HG03175 (cell line): ENCODE results near the gene CRISP1.
"Not testable (repeated sequence)": the region's sequence is repeated elsewhere in the genome, so short reads cannot be mapped to it uniquely, and the experiment has no call there.

ENCODE experiments used
- ATAC-seq: cut with Tn5 transposase; IDR thresholded peaks from one replicate; pipeline ENCODE4 v1.9.1; 2021; ENCODE audit warnings: mild to moderate bottlenecking, moderate library complexity; ENCODE audit not compliant: unreplicated experiment

Gene CRISP1

DNA sequence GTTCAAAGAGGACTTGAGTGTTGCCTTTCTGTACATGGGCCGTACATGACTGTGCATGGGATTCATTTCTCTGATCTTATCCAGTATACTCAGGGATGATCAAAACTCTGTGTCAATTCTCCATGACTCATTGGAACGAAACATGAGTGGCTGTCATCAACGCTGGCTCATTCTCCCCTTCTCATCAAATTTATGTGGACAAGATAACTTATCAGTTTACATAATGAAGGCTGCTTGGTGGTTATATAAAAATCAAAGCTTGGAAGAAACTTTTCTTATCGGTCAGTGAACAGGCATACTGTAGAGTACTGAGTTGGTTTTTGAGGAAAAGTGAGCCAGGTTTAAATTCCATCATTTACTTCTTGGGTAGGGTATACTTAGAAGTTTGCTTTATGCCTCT lies 24.9 kb downstream of the CRISP1 start:
- no peak for ATAC-seq

- ATAC-seq = no peak
Observed at GRCh38 chr6:49839957-49840356, 26.4 kb downstream of the CRISP1 start.

DNA sequence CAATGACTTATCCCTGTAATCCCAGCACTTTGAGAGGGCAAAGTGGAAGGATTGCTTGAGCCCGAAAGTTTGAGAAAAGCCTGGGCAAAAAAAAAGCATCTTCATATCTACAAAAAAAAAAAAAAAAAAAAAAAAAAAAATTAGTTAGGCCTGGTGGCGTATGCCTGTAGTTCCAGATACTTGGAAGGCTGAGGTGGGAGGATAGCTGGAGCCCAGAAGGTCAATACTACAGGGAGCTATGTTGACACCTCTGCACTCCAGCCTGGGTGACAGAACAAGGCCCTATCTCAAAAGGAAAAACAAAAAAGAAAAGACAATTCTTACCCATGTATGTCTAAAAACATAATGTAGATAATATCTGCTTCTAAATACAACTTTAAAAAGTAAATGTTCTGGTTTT lies 27.2 kb downstream of the CRISP1 start:
- no peak for ATAC-seq

- no peak for ATAC-seq
Observed at GRCh38 chr6:49835140-49835539, 31.2 kb downstream of the CRISP1 start.

DNA sequence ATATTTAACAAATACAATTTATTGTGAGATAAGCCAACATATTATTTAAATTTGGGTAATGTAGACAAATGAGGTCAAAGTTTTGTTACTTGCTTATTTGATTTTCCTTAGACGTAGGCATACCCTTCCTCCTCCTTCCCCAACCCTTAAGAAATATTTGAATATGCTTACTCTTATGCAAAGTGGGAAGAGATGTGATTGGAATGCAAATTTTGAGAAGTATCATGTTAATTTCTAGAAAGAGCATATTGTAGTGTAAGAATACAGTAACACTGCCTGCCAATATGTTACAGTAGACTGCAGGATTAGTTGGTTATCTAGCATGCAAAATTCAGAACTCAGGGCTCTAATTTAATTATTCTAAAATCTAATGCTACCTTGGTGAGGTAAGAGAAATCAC lies 32.9 kb downstream of the CRISP1 start:
- no peak for ATAC-seq

DNA sequence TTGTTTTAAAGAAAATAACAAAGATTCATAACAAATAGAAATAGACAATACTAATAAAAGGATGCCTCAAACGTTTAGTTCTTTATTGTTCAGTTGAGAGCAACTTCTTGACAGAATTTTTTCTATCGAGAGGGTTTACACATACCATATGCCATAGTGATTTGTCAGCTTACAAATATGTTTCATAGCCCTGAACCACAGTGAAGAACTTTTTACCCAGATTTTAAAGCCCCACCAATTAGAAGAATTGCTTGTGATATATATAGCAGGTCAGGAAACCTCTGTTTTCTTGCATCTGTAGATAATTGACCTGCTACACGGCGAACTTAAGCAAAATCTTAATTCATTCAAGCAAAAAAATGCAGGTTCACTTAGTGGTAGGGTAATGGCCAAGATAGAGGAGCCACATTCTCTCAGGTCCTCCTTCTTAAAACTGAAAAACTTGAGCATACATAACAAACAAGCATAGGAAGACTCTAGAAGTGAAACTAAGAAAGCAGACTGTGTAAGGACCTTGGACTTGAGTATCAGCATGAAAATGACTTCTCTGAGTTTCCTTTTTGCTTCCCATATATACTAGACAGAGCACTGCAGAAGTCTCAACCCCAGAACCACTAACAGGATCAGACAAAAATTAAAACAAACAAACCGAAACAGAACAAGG lies 39.5 kb downstream of the CRISP1 start:
- peak; percentile 98 for ATAC-seq

DNA sequence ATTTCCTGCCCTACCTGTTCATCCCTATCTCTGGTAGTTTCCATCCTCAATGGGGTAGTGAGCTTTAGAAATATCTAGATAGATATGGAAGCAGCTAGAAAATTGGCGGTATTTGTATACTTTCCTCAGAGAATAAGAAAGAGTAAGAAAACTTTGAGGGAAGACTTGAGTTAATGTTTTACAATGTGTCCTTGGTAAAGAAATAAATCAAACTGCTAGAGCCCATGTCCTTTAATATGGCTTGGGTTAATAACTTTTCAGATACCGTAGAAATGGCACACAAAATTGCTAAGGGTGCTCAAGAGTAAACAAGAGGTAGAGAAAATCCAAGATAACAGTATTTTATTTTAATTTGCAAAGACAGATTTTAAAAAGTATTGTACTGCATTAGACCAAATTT lies 51.2 kb downstream of the CRISP1 start:
- ATAC-seq = no peak

DNA sequence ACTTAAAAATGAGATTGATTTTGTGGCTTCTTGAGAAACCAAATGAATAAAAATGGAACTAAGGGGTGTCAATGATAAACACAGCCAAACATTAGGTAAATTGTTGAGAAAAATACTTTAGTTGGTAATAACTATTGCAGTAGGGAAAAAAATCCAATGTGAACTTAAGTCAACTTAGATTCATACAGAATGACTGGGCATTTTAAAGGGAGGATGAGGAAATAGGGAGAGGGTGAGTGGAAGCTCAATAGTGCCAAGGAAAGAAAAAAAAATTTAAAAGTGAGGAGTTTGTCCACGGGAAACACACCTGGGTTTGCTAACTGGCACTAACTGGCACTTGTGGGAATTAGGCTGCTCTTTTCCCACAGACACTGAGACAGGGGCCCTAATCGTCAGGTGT lies 53.1 kb downstream of the CRISP1 start:
- no peak for ATAC-seq

- no peak for ATAC-seq
Observed at GRCh38 chr6:49806145-49806544, 60.2 kb downstream of the CRISP1 start.

GRCh38 chr6:49805246-49805645 lies 61.1 kb downstream of the CRISP1 start:
- no peak for ATAC-seq

GRCh38 chr6:49801525-49801924 lies 64.8 kb downstream of the CRISP1 start:
- ATAC-seq = no peak

DNA sequence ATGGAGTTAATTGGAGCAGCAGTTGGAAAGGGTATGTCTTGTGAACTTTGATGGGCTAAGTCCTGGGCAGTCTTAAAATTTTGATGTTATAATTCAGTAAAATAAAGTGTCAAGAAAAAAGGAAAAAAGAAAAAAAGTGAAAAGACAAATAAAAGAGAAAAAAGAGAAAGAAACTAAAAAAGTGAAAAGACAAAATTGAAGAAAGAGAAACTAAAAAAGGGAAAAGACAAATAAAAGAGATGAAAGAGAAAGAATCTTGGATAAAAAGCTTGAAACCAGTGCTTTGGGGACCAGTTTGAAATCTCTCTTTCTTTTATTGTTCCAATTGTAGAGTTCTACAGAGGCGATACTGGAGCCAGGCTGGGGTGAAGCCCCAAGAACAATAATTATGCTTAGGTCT lies 67.2 kb downstream of the CRISP1 start:
- ATAC-seq = no peak

DNA sequence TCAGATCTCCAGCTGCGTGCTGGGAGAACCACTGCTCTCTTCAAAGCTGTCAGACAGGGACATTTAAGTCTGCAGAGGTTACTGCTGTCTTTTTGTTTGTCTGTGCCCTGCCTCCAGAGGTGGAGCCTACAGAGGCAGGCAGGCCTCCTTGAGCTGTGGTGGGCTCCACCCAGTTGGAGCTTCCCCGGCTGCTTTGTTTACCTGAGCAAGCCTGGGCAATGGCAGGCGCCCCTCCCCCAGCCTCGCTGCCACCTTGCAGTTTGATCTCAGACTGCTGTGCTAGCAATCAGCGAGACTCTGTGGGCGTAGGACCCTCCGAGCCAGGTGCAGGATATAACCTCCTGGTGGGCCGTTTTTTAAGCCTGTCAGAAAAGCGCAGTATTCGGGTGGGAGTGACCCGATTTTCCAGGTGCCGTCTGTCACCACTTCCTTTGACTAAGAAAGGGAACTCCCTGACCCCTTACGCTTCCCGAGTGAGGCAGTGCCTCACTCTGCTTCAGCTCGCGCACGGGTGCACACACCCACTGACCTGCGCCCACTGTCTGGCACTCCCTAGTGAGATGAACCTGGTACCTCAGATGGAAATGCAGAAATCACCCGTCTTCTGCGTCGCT lies 69.4 kb downstream of the CRISP1 start:
- not testable (repeated sequence) for ATAC-seq

GRCh38 chr6:49790341-49790740 lies 76.0 kb downstream of the CRISP1 start:
- no peak for ATAC-seq

- ATAC-seq = no peak
Observed at GRCh38 chr6:49787176-49787575, 79.2 kb downstream of the CRISP1 start, which contains the start of gene PGK2. Gene PGK2, minus strand, starts transcription at chr6:49787285. Its CDS starts 98 bp downstream, at chr6:49787187.

GRCh38 chr6:49784272-49784671 lies 82.1 kb downstream of the CRISP1 start:
- no peak for ATAC-seq
